K562 (cell line): Measurements from ENCODE around the gene PPM1H. TPM values are rescaled to one million over a fixed set of nuclear protein-coding genes. Genes with fewer than 3 reads are reported as not detected.

Source experiments
- ATAC-seq: fragments of 200-7000 bp; cut with Tn5 transposase; 3 replicates; pipeline ENCODE4 v1.9.1; 2020; ENCODE audit warnings: moderate library complexity
- BruUV-seq: library from RNA; stranded (reverse); fragments of 400-500 nt; replicated peaks from 2 replicates; lab custom pipeline; 2021; lab: Mats Ljungman, UMichigan
- CTCF ChIA-PET: fragments of 300-600 bp; formaldehyde crosslinking; extraction: SDS; loops from one replicate; lab custom pipeline; 2021; ENCODE audit warnings: low intra/inter-chr PET ratio; lab: Yijun Ruan, JAX
- POLR2A ChIA-PET: fragments of 300-600, 350-650 bp; sonication (Branson Sonifier 250); formaldehyde crosslinking; extraction: SDS; loops from one replicate; lab custom pipeline; 2021; ENCODE audit warnings: antibody characterized with exemption, inconsistent platforms; lab: Yijun Ruan, JAX
- DNase-seq, 4 experiments: peaks; one replicate each; pipeline versions ENCODE4 v3.0.0 to v3.0.0-alpha.2; 2011 to 2018; ENCODE audit warnings: low spot score in 3 of 4, mixed read lengths in 3 of 4; ENCODE audit errors: extremely low read depth in 1 of 4
- FAIRE-seq: peaks from 2 replicates; lab custom pipeline; 2011; peaks lifted over from hg19 to GRCh38; lab: Jason Lieb, UNC
- H2AFZ ChIP-seq: 2 replicates; pipeline ENCODE4 v1.6.0; 2011; ENCODE audit warnings: low read depth, low read length, control low read depth, inconsistent platforms
- H3K27ac ChIP-seq: fragments of 200-600 bp; 3 replicates; pipeline ENCODE4 v1.8.0; 2011; ENCODE audit warnings: low read depth, mild to moderate bottlenecking, control low read depth, inconsistent platforms, low read length, moderate library complexity, mixed read lengths; ENCODE audit errors: extremely low read depth
- H3K27me3 ChIP-seq, 2 experiments: fragments of 300-600 bp in 1 of 2; 2 replicates in 1 of 2; 3 replicates in 1 of 2; pipeline versions ENCODE4 v1.6.0 to v1.8.0; 2011; ENCODE audit warnings: inconsistent platforms in 2 of 2, low read length in 2 of 2, mild to moderate bottlenecking in 1 of 2, mixed read lengths in 1 of 2, moderate library complexity in 1 of 2; ENCODE audit not compliant: control insufficient read depth in 2 of 2, insufficient read depth in 2 of 2
- H3K36me3 ChIP-seq: fragments of 300-600 bp; 3 replicates; pipeline ENCODE4 v1.8.0; 2011; ENCODE audit warnings: mild to moderate bottlenecking, low read length, inconsistent platforms; ENCODE audit not compliant: control insufficient read depth, insufficient read depth
- H3K4me1 ChIP-seq, 2 experiments: fragments of 200-600 bp in 1 of 2; replicated peaks in 1 of 2; 2 replicates in 1 of 2; 3 replicates in 1 of 2; pipeline versions ENCODE4 v1.5.1 to v1.8.0; 2011; ENCODE audit warnings: inconsistent platforms in 2 of 2, low read length in 2 of 2, mild to moderate bottlenecking in 1 of 2, mixed read lengths in 1 of 2, moderate library complexity in 1 of 2; ENCODE audit not compliant: control insufficient read depth in 2 of 2, insufficient read depth in 2 of 2
- H3K4me2 ChIP-seq: 2 replicates; pipeline ENCODE4 v1.6.1; 2011; ENCODE audit warnings: low read length, control low read depth, inconsistent platforms, mixed read lengths; ENCODE audit not compliant: insufficient read depth
- H3K4me3 ChIP-seq: fragments of 200-600 bp; sonication (generic), shearing (Covaris generic); 2 replicates; pipeline ENCODE4 v1.5.1; 2016; ENCODE audit warnings: control low read depth, inconsistent platforms
- H3K79me2 ChIP-seq: fragments of 200-600 bp; 3 replicates; pipeline ENCODE4 v1.8.0; 2011; ENCODE audit warnings: low read length, inconsistent platforms; ENCODE audit not compliant: control insufficient read depth, insufficient read depth
- H3K9ac ChIP-seq, 2 experiments: 2 replicates each; pipeline versions ENCODE4 v1.6.0 to v1.6.1; 2011; ENCODE audit warnings: low read depth in 2 of 2, low read length in 2 of 2, control low read depth in 1 of 2, inconsistent platforms in 1 of 2, mild to moderate bottlenecking in 1 of 2, mixed read lengths in 1 of 2; ENCODE audit not compliant: insufficient read depth in 1 of 2
- H3K9me1 ChIP-seq: one replicate; pipeline ENCODE4 v1.6.0; 2011; ENCODE audit warnings: inconsistent platforms, mild to moderate bottlenecking, low read length, moderate library complexity; ENCODE audit not compliant: control insufficient read depth, insufficient read depth
- H3K9me3 ChIP-seq: replicated peaks from 2 replicates; pipeline ENCODE4 v1.5.1; 2011; ENCODE audit warnings: low read depth, low read length, inconsistent platforms; ENCODE audit not compliant: control insufficient read depth, insufficient read depth
- H4K20me1 ChIP-seq: replicated peaks from 2 replicates; pipeline ENCODE4 v1.6.1; 2011; ENCODE audit warnings: low read length, inconsistent platforms, mixed read lengths; ENCODE audit not compliant: control insufficient read depth, insufficient read depth
- BCOR ChIP-seq: fragments of 450-650 bp; IDR thresholded peaks from 2 replicates; pipeline ENCODE4 v1.6.1; 2016
- KDM4B ChIP-seq, 2 experiments: fragments of 450-650 bp in 1 of 2; sonication (generic) in 1 of 2; IDR thresholded peaks; 2 replicates each; pipeline ENCODE4 v1.6.1; 2016 to 2017; ENCODE audit warnings: borderline replicate concordance in 2 of 2, antibody characterized with exemption in 1 of 2, low read depth in 1 of 2, mild to moderate bottlenecking in 1 of 2
- MBD1 ChIP-seq: fragments of 250-450 bp; sonication (Bioruptor Pico); IDR thresholded peaks from 2 replicates; pipeline ENCODE4 v1.8.0; 2022; ENCODE audit warnings: inconsistent platforms
- NFE2L1 ChIP-seq: fragments of 450-650 bp; IDR thresholded peaks from 2 replicates; pipeline ENCODE4 v1.6.1; 2016; ENCODE audit warnings: missing genetic modification characterization, low read depth, mild to moderate bottlenecking, missing compliant biosample characterization, moderate library complexity, borderline replicate concordance
- NRF1 ChIP-seq, 2 experiments: fragments of 450-650 bp; IDR thresholded peaks in 1 of 2; conservative IDR thresholded peaks in 1 of 2; 2 replicates each; pipeline ENCODE4 v1.6.1; 2014; ENCODE audit warnings: mild to moderate bottlenecking in 2 of 2
- RB1 ChIP-seq: fragments of 450-650 bp; IDR thresholded peaks from 2 replicates; pipeline ENCODE4 v1.6.1; 2017; ENCODE audit warnings: low read depth, mild to moderate bottlenecking
- RBM17 ChIP-seq: fragments of 200-400 bp; formaldehyde crosslinking; IDR thresholded peaks from 2 replicates; pipeline ENCODE4 v1.6.1; 2017; ENCODE audit warnings: low read depth, mild to moderate bottlenecking, low read length, borderline replicate concordance
- SP2 ChIP-seq: IDR thresholded peaks from 2 replicates; pipeline ENCODE4 v1.6.1; 2011; ENCODE audit warnings: mild to moderate bottlenecking, low read depth, low read length, moderate library complexity; ENCODE audit not compliant: poor library complexity, severe bottlenecking; ENCODE audit errors: extremely low read depth
- ZNF263 ChIP-seq: sonication (generic); formaldehyde crosslinking; IDR thresholded peaks from 2 replicates; pipeline ENCODE4 v1.8.0; 2022; ENCODE audit warnings: mild to moderate bottlenecking, missing genetic modification reagents, borderline replicate concordance
- WGBS: fragments of 100-300 bp; shearing (Covaris generic); methylation state at CpG from one replicate; pipeline ENCODE4 v1.1.6; 2016; ENCODE audit warnings: low coverage, mixed read lengths; ENCODE audit not compliant: insufficient coverage; ENCODE audit errors: missing lambda C conversion rate; 5-methylcytosine and 5-hydroxymethylcytosine counted together
- in situ Hi-C: fragments of 300-500 bp; cut with MboI; formaldehyde crosslinking; loops from 4 replicates; pipeline ENCODE4 v1.15.0; 2018; ENCODE audit warnings: inconsistent platforms, mixed read lengths
- intact Hi-C: fragments of 100-400 bp; cut with micrococcal nuclease; formaldehyde crosslinking; loops from 2 replicates; pipeline ENCODE4 v1.14.2; 2022
- polyA plus RNA-seq, 8 experiments: library from polyadenylated mRNA; depleted of rRNA in 4 of 8; stranded (reverse) in 5 of 8; unstranded in 3 of 8; fragments of >200 nt; fragmentation: Nextera tagmentation in 2 of 8; fragmentation: Illumina TruSeq in 1 of 8; extraction: Ambion mirVana in 2 of 8; extraction: Trizol in 1 of 8; gene quantifications; 2 replicates each; pipeline versions ENCODE4 v1.2.1 to v1.2.3, GENCODE V29; 2011 to 2014; ENCODE audit warnings: inconsistent platforms in 1 of 8, missing spikeins in 1 of 8
- total RNA-seq, 7 experiments: library from RNA; depleted of rRNA in 6 of 7; stranded (reverse); fragments of >200 nt in 6 of 7; fragmentation: Illumina TruSeq in 2 of 7; extraction: Trizol in 2 of 7; gene quantifications; 2 replicates each; pipeline versions ENCODE4 v1.2.1 to v1.2.3, GENCODE V29; 2011 to 2021; ENCODE audit warnings: low replicate concordance in 1 of 7
- TF ChIP-seq, protein P1 (sequence below), 2 experiments: fragments of 200-800 bp in 1 of 2; sonication (Bioruptor generic) in 1 of 2; sonication (generic) in 1 of 2; formaldehyde crosslinking in 1 of 2; IDR thresholded peaks in 1 of 2; conservative IDR thresholded peaks in 1 of 2; 2 replicates each; pipeline versions ENCODE4 v1.5.0 to v1.6.1; 2016 to 2020; ENCODE audit warnings: missing compliant biosample characterization in 1 of 2, missing genetic modification characterization in 1 of 2, missing genetic modification reagents in 1 of 2
- TF ChIP-seq, protein P2 (sequence below): fragments of 450-650 bp; formaldehyde crosslinking; IDR thresholded peaks from 2 replicates; pipeline ENCODE4 v1.4.0; 2022; ENCODE audit warnings: mild to moderate bottlenecking, moderate library complexity
- TF ChIP-seq, protein P3 (sequence below): fragments of 250-450 bp; sonication (Bioruptor Pico); IDR thresholded peaks from 2 replicates; pipeline ENCODE4 v1.4.0; 2020; ENCODE audit warnings: borderline replicate concordance

Gene PPM1H
- total and polyA plus RNA-seq, 9 of the 15 experiments (the other 6 are each of a cell fraction or from before 2014, with no cell fraction given) = 5.3 to 29.3 (median 11.3) TPM

DNA sequence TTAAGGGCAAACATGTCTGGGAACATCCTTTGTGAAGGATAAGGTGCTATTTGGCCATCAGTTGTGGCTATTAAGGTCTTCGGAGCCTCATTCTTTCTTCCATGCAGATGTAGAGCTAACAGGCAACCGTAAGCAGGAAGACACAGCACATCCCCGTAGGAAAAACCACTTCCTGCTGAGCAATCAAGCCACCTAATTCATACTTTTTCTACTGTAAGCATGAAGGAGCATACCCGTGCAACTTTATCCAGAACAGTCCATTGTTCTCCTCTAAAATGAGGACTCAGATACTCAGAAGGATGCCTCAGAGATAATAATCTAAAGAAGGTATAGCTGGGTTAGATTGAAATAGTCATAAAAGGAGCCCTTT, 232.0 kb downstream of the PPM1H start (continued):
- no peak for TF ChIP-seq NFE2L1
- no peak for TF ChIP-seq NRF1 (conservative IDR thresholded peaks at IDR 0.05 in 1 of 2, IDR thresholded peaks at IDR 0.05 in 1 of 2)
- TF ChIP-seq RBM17 = no peak
- no peak for TF ChIP-seq RB1
- TF ChIP-seq ZNF263 = no peak
- TF ChIP-seq BCOR = no peak

DNA sequence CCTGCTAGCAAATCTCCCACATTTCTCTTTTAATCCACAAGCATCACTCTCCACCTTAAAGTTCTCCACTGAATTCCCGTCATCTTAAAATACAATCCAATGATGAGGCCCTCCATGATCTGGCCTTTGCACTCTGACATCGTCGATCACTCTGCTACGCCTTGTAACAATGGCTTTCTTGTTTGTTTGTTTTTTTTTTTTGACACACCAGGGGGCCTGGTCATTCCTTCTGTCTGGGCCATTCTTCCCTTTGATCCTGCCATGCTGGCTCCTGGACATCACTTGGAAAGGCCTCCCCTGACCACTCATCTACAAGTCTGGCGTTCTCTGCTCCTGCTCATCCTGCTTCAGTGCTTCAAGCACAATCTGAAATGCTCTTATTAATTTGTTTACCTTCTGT, 233.5 kb downstream of the PPM1H start:
- Histone ChIP-seq H3K9me3 (no peaks in the 10 kb centered on the region), H3K27me3 (no peaks in the 10 kb centered on the region), H4K20me1 (no peaks in the 10 kb centered on the region), H3K4me2 (no peak overlapping the region), H3K36me3 (no peaks in the 10 kb centered on the region), H3K9ac (no peak overlapping the region), H3K79me2 (no peaks in the 10 kb centered on the region), H3K4me1 (no peaks in the 10 kb centered on the region; a peak in 1 of 5 replicates), H3K9me1 (no peaks in the 10 kb centered on the region), H2AFZ (no peak overlapping the region), H3K27ac (no peak overlapping the region), H3K4me3 (no peak overlapping the region)
- FAIRE-seq = no peak
- BruUV-seq = no TSS peak
- intact Hi-C loops (no loop called here), in situ Hi-C loops (no loop called here)
- CTCF ChIA-PET = no interaction called here
- no peak for ATAC-seq
- no peak for DNase-seq
- WGBS = 67% methylated on average over 5 of the region's 5 CpGs
- POLR2A ChIA-PET = no interaction called here
- no peak for TF ChIP-seq SP2
- TF ChIP-seq, protein P1, sequence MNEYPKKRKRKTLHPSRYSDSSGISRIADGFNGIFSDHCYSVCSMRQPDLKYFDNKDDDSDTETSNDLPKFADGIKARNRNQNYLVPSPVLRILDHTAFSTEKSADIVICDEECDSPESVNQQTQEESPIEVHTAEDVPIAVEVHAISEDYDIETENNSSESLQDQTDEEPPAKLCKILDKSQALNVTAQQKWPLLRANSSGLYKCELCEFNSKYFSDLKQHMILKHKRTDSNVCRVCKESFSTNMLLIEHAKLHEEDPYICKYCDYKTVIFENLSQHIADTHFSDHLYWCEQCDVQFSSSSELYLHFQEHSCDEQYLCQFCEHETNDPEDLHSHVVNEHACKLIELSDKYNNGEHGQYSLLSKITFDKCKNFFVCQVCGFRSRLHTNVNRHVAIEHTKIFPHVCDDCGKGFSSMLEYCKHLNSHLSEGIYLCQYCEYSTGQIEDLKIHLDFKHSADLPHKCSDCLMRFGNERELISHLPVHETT (CRISPR knock-in tag; conservative IDR thresholded peaks at IDR 0.05 in 1 of 2, IDR thresholded peaks at IDR 0.05 in 1 of 2) = no peak
- no peak for TF ChIP-seq MBD1 (CRISPR knock-in tag)
- TF ChIP-seq, protein P2, sequence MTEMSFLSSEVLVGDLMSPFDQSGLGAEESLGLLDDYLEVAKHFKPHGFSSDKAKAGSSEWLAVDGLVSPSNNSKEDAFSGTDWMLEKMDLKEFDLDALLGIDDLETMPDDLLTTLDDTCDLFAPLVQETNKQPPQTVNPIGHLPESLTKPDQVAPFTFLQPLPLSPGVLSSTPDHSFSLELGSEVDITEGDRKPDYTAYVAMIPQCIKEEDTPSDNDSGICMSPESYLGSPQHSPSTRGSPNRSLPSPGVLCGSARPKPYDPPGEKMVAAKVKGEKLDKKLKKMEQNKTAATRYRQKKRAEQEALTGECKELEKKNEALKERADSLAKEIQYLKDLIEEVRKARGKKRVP (CRISPR knock-in tag) = no peak
- TF ChIP-seq, protein P3, sequence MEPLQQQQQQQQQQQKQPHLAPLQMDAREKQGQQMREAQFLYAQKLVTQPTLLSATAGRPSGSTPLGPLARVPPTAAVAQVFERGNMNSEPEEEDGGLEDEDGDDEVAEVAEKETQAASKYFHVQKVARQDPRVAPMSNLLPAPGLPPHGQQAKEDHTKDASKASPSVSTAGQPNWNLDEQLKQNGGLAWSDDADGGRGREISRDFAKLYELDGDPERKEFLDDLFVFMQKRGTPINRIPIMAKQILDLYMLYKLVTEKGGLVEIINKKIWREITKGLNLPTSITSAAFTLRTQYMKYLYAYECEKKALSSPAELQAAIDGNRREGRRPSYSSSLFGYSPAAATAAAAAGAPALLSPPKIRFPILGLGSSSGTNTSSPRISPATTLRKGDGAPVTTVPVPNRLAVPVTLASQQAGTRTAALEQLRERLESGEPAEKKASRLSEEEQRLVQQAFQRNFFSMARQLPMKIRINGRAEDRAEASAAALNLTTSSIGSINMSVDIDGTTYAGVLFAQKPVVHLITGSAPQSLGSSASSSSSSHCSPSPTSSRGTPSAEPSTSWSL (CRISPR knock-in tag) = no peak
- no peak for TF ChIP-seq KDM4B (IDR thresholded peaks at IDR 0.05; ENCODE audit: borderline replicate concordance in 2 of 2, low read depth in 1 of 2)
